NCI-H82 treated with DMSO at 0.1 percent for 48 hours (cell line): ENCODE data around the gene GSC2.
"Not testable (repeated sequence)": the region's sequence is repeated elsewhere in the genome, so short reads cannot be mapped to it uniquely, and the experiment has no call there.

Experiments
- DNase-seq: peaks from one replicate; lab custom pipeline; 2025; ENCODE audit not compliant: unreplicated experiment; lab: John Stamatoyannopoulos, UW

Gene GSC2

DNA sequence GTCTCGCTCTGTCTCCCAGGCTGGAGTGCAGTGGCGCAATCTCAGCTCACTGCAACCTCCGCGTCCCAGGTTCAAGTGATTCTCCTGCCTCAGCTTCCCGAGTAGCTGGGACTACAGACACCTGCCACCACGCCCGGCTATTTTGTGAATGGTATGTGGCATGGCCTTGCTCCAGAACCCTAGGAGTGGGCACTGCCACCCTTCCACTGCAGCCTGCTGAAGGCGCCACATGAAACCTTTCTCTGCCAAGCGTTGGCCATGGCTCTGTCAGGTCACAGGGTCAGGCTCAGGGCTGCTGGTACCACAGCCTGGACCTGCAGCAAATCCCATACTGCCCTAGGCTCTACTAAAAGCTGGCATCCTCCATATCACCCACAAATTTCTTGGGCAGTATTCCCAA lies 6.0 kb upstream of the GSC2 start:
- not testable (repeated sequence) for DNase-seq

- no peak for DNase-seq
Observed at GRCh38 chr22:19152942-19153883, 3.1 kb upstream of the GSC2 start.

DNA sequence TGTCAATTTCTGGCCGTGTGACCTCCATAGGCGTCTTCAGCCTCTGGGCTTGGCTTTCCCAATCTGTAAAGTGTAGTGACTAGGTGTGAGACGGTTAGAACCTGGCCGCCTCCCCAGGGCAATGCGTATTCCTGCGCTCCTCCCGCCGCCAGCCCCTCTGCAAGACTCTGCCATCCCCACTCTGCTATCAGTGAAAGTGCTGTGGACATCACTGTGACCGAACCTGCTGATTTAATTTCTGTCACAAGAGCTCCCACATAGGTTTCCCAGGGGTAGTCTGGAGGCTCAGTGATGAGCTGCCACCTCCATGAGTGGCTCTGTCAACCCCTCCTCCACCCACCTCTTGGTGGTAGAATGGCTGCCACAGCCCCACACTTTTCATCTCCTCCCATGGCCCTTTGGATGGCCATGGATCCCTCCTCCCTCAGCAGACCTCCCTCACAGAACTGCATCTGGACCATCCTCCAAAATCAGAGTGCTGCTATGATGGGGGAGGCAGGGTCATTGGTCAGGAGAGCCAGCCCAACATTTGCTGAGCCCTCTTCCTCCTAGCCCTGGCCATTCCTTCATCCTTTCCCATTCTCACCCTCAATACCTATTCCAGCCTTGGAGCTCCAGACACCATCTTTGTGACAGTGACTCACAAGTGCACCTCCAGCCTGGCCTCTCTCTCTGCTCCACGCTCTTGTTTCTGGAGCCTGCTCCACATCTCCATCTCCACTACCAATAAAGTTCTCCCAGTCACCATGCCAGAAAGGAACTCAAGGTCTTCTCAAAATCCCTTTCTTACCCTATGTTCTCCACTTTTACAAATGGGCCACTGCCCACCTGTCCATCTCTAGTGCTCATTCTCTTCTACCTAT lies 1.5 kb upstream of the GSC2 start:
- DNase-seq, result no peak

DNA sequence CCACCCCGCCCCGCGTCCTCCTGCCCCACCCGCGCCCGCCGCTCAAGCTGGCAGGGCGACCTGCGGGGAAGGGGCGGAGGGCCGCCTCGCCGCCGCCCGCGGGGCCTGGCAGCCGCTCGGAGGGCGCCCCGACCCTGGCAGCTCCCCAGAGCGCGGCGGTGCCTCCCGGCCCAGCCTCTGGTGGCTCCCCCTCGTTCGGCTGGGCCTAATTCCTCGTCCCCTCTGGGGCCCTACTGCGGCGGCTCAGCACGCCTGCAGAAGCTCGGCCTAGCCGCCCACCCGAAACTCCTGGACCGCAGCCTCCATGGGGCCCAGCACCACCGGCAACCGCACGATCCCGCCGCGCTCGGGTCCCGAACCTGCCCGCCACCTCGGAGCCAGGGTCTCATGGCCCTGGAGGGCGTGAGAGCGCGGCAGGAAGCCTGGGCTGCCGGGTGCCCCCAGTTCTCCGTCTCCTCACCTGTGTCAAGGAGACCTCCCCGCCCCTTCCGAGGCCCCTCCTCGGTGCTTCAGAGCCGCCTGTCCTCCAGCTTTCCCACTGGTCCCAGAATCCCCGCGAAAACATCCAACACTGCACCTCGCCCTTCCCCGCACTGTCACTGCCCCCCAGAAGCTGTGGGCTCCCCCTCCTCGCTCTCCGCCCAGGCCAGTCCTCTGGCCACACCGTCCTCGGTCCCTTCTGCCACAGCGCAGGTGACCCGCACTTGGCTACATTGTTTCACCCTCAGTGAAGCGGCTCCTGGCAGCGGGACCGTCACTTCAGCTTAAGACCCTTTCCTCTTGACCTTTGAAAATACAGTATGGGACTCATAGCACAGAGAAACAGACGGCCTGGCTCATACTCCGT lies 613 bp upstream of the GSC2 start:
- no peak for DNase-seq

- DNase-seq, result no peak
Observed at GRCh38 chr22:19149047-19149883, 827 bp downstream of the GSC2 start.

GRCh38 chr22:19148417-19149046 lies 1.6 kb downstream of the GSC2 start:
- DNase-seq, result no peak

DNA sequence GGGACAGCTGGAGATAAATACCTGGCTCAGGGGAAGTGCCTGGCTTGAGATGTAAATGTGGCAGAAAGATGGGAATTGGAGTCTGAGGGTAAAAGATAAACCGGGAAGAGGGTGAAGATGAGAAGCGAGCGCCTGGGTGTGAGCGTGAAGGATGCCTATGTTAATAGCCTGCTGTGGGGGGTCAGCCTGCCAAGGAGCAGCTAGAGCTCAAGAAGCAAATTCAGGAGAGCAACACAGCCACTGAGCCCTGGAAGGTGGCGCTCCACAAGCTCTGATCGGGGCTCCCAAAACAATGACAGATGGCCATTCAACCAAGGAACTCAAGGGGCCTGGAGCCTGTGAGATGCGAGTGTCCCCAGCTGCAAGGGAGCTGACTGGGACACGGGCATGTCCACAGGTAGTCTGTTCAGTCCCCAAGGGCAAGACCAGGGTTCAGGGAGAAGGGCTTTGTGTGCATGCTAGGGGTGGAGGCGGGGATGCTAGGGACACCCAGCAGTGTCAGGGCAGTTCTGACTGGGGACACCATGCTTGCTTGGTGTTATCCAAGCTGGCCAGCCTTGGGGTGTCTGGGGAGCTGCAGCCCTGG lies 2.8 kb downstream of the GSC2 start:
- DNase-seq, result no peak

- no peak for DNase-seq
Observed at GRCh38 chr22:19146215-19146968, 3.7 kb downstream of the GSC2 start.

DNA sequence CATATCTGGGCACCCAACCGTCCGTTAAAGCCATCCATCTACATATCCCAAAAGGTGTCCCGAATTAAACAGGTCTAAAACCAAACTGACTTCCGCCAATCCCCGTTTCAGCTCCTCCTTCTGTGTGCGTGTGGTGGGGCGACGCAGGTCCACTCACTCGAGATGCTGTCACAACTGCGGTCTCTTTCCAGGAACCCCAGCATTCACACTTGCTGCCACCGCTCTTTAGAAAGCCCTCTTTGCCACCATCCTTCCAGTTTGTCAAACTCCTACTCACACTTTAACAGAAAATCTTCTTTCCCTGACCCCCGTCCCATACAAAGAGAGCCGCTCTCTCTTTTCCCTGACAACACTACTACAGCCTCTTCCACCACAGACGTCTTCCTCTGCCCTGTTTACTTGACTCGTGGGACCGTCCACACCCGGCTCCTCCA lies 6.1 kb downstream of the GSC2 start:
- no peak for DNase-seq

GRCh38 chr22:19143212-19143611 lies 6.9 kb downstream of the GSC2 start:
- DNase-seq, result no peak

DNA sequence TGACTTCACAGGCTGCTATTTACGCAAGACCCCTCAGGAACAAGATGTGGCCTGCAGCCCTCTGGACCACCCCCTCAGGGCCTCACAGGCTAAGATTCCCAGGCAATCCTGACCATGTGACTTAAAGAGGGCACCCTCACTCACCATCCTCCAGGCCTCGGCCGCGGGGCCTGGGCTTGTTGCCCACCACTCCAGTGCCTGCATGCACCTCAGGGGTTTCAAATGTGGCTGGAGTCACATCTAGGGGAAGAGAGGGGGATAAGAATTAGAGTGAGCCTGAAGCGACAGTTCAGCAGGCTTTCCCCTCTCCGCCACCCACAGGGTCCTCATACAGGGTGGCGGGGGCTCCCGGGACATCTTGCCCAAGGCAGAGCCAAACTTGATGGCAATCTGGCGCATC lies 7.7 kb downstream of the GSC2 start:
- DNase-seq, result no peak

GRCh38 chr22:19139974-19140373 lies 10.1 kb downstream of the GSC2 start:
- no peak for DNase-seq

DNA sequence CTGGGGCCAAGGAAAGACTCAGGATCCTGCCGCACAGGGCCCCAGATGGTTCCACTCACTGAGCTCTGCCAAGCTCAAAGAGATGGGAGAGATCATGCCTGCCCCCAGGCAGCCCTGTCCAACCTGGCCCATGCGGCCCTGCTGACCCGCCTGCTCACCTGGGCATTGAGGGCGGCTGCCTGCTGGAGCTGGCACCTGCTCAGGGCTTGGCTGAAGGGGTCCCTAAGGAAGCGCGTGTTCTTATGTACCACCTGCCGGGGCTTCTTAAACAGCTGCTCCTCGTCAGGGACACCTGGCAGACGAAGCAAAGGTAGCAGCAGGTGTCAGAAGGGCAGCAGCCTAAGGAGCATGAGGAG lies 11.1 kb downstream of the GSC2 start:
- no peak for DNase-seq

DNA sequence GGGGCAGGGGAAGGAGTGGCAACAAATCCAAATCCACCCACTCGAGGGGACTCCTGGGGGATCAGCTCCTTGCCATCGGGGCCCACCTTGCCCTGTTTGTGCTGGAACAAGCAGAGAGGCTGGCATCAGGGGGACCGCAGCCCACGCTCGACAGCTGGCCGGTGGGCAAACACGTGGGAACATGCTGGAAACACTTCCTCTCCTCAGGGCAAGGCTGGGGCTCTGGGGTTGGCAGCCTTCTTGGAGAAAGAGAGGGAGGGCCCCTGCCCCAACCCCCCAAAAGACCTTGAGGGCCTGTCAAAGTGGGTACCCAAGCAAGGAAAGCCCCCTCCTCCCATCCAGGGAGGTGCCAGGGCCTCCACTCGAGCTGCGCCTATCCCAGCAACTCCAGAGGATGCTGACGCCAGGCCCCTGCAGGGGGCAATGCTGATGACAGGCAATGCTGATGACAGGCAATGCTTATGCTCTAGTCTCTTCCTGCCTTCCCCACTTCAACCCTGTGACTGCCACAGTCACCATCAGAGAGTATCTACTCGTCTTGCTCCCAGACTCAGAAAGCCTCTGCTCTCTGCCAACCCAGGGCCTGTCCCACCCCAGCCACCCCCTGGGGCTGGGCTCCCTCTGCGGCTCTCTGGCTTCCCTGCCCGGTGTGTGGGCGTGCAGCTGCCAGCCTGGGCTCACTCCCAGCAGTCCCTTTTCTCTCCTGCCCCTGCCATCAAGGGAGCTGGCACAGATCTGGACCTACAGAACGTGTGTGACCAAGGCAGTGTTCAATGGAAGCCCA lies 11.7 kb downstream of the GSC2 start:
- no peak for DNase-seq

DNA sequence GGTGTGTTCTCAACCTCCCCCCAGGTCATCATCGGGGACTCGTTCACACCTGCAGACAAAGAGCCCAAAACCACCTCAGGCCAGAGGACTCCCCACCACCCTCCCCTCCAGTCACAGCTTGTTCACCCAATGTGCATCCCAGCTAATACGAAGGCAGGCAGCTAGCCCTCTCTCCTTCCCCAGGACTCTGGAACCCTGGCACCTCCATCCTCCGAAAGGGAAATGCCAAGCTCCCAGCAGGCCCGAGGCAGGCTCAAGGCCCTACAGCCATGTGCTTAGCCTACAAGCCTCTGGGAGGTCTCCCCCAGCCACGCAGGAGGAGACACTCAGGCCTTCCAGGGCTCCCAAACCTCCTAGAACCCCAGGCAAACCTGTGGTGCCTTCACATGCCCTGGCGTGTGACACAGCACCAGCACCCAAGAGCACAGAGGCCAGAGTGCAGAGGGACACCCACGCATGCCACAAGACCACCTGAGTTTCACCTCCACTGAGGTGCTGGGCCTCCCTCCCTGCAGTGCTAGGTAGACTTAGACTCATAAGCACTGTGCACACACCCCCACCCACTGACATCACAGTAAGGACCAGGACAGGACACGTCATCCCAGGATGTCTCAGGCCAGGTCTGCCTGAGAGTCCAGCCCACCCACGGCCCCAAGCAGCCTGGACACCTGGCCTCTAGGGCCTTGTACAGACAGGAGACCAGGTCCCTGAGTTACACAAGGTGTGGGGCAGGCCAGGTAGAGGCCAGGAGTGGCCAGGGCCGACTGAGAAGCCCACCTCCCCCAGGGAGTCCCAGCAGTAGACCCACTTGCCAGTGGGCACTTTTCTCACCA lies 12.5 kb downstream of the GSC2 start:
- no peak for DNase-seq

GRCh38 chr22:19136915-19137314 lies 13.2 kb downstream of the GSC2 start:
- no peak for DNase-seq

GRCh38 chr22:19134874-19135273 lies 15.2 kb downstream of the GSC2 start:
- DNase-seq, result no peak
